CMK (cell line): Measurements from ENCODE around the gene LRIG3.
"Not testable (repeated sequence)": the region's sequence is repeated elsewhere in the genome, so short reads cannot be mapped to it uniquely, and the experiment has no call there.

Experiments
- DNase-seq: peaks from one replicate; pipeline ENCODE4 v3.0.0-alpha.2; 2010; ENCODE audit warnings: low read depth

LRIG3 gene

GRCh38 chr12:58920102-58920960 lies at the start of gene LRIG3:
Gene LRIG3, minus strand, starts transcription at chr12:58920504. Its CDS starts 269 bp downstream, at chr12:58920235.
- DNase-seq, result no peak

GRCh38 chr12:58969237-58969636 lies 48.9 kb upstream of the LRIG3 start:
- DNase-seq, result no peak

GRCh38 chr12:58967561-58967960 lies 47.3 kb upstream of the LRIG3 start:
- no peak for DNase-seq

GRCh38 chr12:58966939-58967338 lies 46.6 kb upstream of the LRIG3 start:
- DNase-seq, result no peak

GRCh38 chr12:58965568-58965967 lies 45.3 kb upstream of the LRIG3 start:
- no peak for DNase-seq

GRCh38 chr12:58963844-58964243 lies 43.5 kb upstream of the LRIG3 start:
- DNase-seq, result no peak

GRCh38 chr12:58961906-58962305 lies 41.6 kb upstream of the LRIG3 start:
- no peak for DNase-seq

GRCh38 chr12:58961166-58961565 lies 40.9 kb upstream of the LRIG3 start:
- no peak for DNase-seq

GRCh38 chr12:58959639-58960300 lies 39.5 kb upstream of the LRIG3 start:
- no peak for DNase-seq

GRCh38 chr12:58957298-58957697 lies 37.0 kb upstream of the LRIG3 start:
- DNase-seq, result no peak

- no peak for DNase-seq
Measured at GRCh38 chr12:58955849-58956248, 35.5 kb upstream of the LRIG3 start.

GRCh38 chr12:58954002-58954401 lies 33.7 kb upstream of the LRIG3 start:
- no peak for DNase-seq

- no peak for DNase-seq
Measured at GRCh38 chr12:58950739-58951100, 30.4 kb upstream of the LRIG3 start.

GRCh38 chr12:58949954-58950738 lies 29.8 kb upstream of the LRIG3 start:
- not testable (repeated sequence) for DNase-seq

- DNase-seq, result no peak
Measured at GRCh38 chr12:58943079-58943478, 22.8 kb upstream of the LRIG3 start.

GRCh38 chr12:58942345-58942744 lies 22.0 kb upstream of the LRIG3 start:
- no peak for DNase-seq

GRCh38 chr12:58939399-58940100 lies 19.2 kb upstream of the LRIG3 start:
- DNase-seq, result no peak

- DNase-seq, result no peak
Measured at GRCh38 chr12:58938440-58938839, 18.1 kb upstream of the LRIG3 start.

GRCh38 chr12:58934528-58934927 lies 14.2 kb upstream of the LRIG3 start:
- no peak for DNase-seq

GRCh38 chr12:58932806-58933681 lies 12.7 kb upstream of the LRIG3 start:
- DNase-seq, result no peak

GRCh38 chr12:58931518-58931917 lies 11.2 kb upstream of the LRIG3 start:
- DNase-seq, result no peak
